B cell (primary cell): ENCODE measurements around the gene LCT. TPM values are rescaled to one million over a fixed set of nuclear protein-coding genes. Genes with fewer than 3 reads are reported as not detected.

ENCODE experiments used
- ATAC-seq: fragments of 200-7000 bp; cut with Tn5 transposase; one replicate; pipeline ENCODE4 v1.10.0; 2021; ENCODE audit warnings: low read depth, mild to moderate bottlenecking, moderate number of reproducible peaks, moderate library complexity
- CTCF ChIA-PET: fragments of 350-600 bp; sonication (Branson Sonifier 250); formaldehyde crosslinking; loops from one replicate; lab custom pipeline; 2021; ENCODE audit warnings: antibody characterized with exemption, inconsistent platforms; lab: Charles Lee
- POLR2A ChIA-PET: fragments of 350-600 bp; sonication (Branson Sonifier 250); formaldehyde crosslinking; loops from one replicate; lab custom pipeline; 2021; ENCODE audit warnings: antibody characterized with exemption; lab: Charles Lee
- DNase-seq: peaks from one replicate; pipeline ENCODE4 v3.0.0; 2013
- H2AFZ ChIP-seq: 2 replicates; pipeline ENCODE4 v1.6.1; 2012; ENCODE audit warnings: mild to moderate bottlenecking, low read depth, low read length; ENCODE audit not compliant: insufficient read depth, poor library complexity, severe bottlenecking
- H3K27ac ChIP-seq, 2 donors: 1 replicate in 1 of 2; 2 replicates in 1 of 2; pipeline ENCODE4 v1.5.1; 2012 to 2013; ENCODE audit warnings: low read length in 2 of 2, mild to moderate bottlenecking in 2 of 2, moderate library complexity in 1 of 2
- H3K27me3 ChIP-seq, 4 experiments: fragments of 200-600 bp in 1 of 4; sonication (generic) in 1 of 4; replicated peaks in 1 of 4; 1 replicate in 2 of 4; 2 replicates in 2 of 4; pipeline versions ENCODE4 v1.6.1 to v1.7.0; 2013 to 2016; ENCODE audit warnings: low read length in 3 of 4, mild to moderate bottlenecking in 2 of 4, mixed read lengths in 1 of 4, moderate library complexity in 1 of 4; ENCODE audit not compliant: insufficient read depth in 4 of 4, control insufficient read depth in 3 of 4; ENCODE audit errors: control extremely low read depth in 1 of 4
- H3K36me3 ChIP-seq, 2 experiments: replicated peaks in 1 of 2; 1 replicate in 1 of 2; 2 replicates in 1 of 2; pipeline versions ENCODE4 v1.6.1 to v1.7.1; 2013; ENCODE audit warnings: low read length in 1 of 2; ENCODE audit not compliant: insufficient read depth in 2 of 2, control insufficient read depth in 1 of 2; ENCODE audit errors: control extremely low read depth in 1 of 2, extremely low read depth in 1 of 2
- H3K4me1 ChIP-seq, 2 donors: fragments of 200-600 bp in 1 of 2; sonication (generic) in 1 of 2; 1 replicate in 1 of 2; 2 replicates in 1 of 2; pipeline versions ENCODE4 v1.5.1 to v1.6.1; 2013 to 2017; ENCODE audit warnings: low read length in 2 of 2; ENCODE audit not compliant: control insufficient read depth in 2 of 2, insufficient read depth in 2 of 2
- H3K4me2 ChIP-seq: replicated peaks from 2 replicates; pipeline ENCODE3; 2012; ENCODE audit warnings: mild to moderate bottlenecking, low read depth, low read length; ENCODE audit not compliant: poor library complexity, severe bottlenecking
- H3K4me3 ChIP-seq, 5 experiments: fragments of 200-600 bp in 1 of 5; sonication (generic) in 1 of 5; 1 replicate in 3 of 5; 2 replicates in 2 of 5; pipeline versions ENCODE4 v1.5.1 to v1.7.0; 2011 to 2016; ENCODE audit warnings: low read length in 4 of 5, mild to moderate bottlenecking in 4 of 5, low read depth in 2 of 5, control low read depth in 1 of 5, moderate library complexity in 1 of 5; ENCODE audit not compliant: insufficient read depth in 1 of 5; ENCODE audit errors: control extremely low read depth in 1 of 5, extremely low read depth in 1 of 5
- H3K79me2 ChIP-seq: fragments of 200-600 bp; sonication (generic); one replicate; pipeline ENCODE4 v1.6.0; 2016; ENCODE audit warnings: low read length; ENCODE audit not compliant: control insufficient read depth, insufficient read depth
- H3K9ac ChIP-seq: fragments of 200-600 bp; sonication (generic); 2 replicates; pipeline ENCODE4 v1.6.1; 2017; ENCODE audit warnings: mild to moderate bottlenecking, low read length, moderate library complexity
- H3K9me3 ChIP-seq, 3 donors: one replicate each; pipeline versions ENCODE4 v1.6.1 to v1.7.1; 2013; ENCODE audit warnings: low read length in 2 of 3; ENCODE audit not compliant: control insufficient read depth in 2 of 3, insufficient read depth in 1 of 3; ENCODE audit errors: control extremely low read depth in 1 of 3
- H4K20me1 ChIP-seq: 2 replicates; pipeline ENCODE4 v1.6.0; 2012; ENCODE audit warnings: mild to moderate bottlenecking, low read length; ENCODE audit not compliant: insufficient read depth, control insufficient read depth, poor library complexity, severe bottlenecking
- H3K27ac Mint-ChIP-seq: one replicate; pipeline ENCODE4 v1.8.0; 2021; ENCODE audit warnings: mixed read lengths
- H3K27me3 Mint-ChIP-seq: one replicate; pipeline ENCODE4 v1.8.0; 2021; ENCODE audit warnings: mixed read lengths
- H3K4me1 Mint-ChIP-seq: one replicate; pipeline ENCODE4 v1.8.0; 2021; ENCODE audit warnings: mixed read lengths
- H3K4me3 Mint-ChIP-seq: one replicate; pipeline ENCODE4 v1.8.0; 2021; ENCODE audit warnings: mixed read lengths
- H3K9me3 Mint-ChIP-seq: one replicate; pipeline ENCODE4 v1.8.0; 2022; ENCODE audit warnings: mixed read lengths; ENCODE audit not compliant: insufficient read depth
- EZH2 ChIP-seq: IDR thresholded peaks from 2 replicates; pipeline ENCODE4 v1.6.1; 2012; ENCODE audit warnings: borderline replicate concordance, low read depth, mild to moderate bottlenecking, moderate library complexity, low read length; ENCODE audit not compliant: insufficient read depth, poor library complexity, severe bottlenecking
- WGBS: methylation state at CpG from one replicate; pipeline ENCODE4 v1.1.5; 2013; ENCODE audit warnings: missing lambda C conversion rate; ENCODE audit not compliant: insufficient coverage; 5-methylcytosine and 5-hydroxymethylcytosine counted together
- intact Hi-C: fragments of 100-400 bp; cut with micrococcal nuclease; formaldehyde crosslinking; loops from one replicate; pipeline ENCODE4 v1.10.0; 2022
- polyA plus RNA-seq: library from polyadenylated mRNA; depleted of rRNA; stranded (reverse); fragments of >200 nt; gene quantifications from 2 replicates; pipeline ENCODE4 v1.2.3, GENCODE V29; 2012
- total RNA-seq, 2 donors: library from RNA; stranded (reverse); fragments of 120-200 nt in 1 of 2; gene quantifications; 1 replicate in 1 of 2; 2 replicates in 1 of 2; pipeline versions ENCODE4 v1.2.3 to v1.2.4, GENCODE V29; 2013 to 2022
- TF ChIP-seq, protein P1 (sequence below): fragments of 200-600 bp; IDR thresholded peaks from one replicate; pipeline ENCODE4 v1.8.0; 2022; ENCODE audit warnings: antibody characterized with exemption, mild to moderate bottlenecking

The LCT gene
- total and polyA plus RNA-seq, 2 donors (not counting 1 experiment from before 2014, with no cell fraction given): 0.03 to 0.07 TPM

DNA sequence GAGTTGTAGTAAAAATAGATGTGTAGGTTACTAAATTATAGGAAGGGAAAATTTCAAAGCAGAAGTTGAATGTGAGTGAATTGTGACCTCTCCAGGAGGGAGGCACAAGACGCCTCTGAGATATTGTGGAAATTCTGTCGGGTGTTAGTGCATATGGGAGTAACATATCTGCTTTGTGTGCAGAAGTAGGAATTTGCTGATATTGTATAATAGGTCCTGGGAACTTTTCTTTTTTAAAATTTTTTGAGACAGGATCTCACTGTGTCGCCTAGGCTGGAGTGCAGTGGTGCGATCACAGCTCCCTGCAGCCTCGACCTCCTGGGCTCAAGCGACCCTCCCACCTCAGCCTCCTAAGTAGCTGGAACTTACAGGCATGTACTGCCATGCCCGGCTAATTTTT, 60.6 kb downstream of the LCT start:
- intact Hi-C loops: no loop called here

DNA sequence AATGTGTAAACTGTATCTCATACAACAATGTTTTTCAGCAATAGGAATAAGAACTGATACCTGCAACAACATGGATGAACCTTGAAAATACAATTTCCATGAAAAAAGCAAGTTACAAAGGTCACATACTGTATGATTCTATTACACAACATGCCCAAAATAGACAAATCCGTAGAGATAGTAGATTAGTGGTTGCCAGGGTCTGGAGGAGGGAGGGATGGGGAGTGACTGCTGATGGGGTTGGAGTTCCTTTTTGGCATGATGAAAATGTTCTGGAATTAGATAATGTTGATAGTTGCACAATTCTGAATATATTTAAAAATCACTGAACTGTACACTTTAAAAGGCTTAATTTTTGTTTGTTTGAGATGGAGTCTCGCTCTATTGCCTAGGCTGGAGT, 61.6 kb downstream of the LCT start:
- Histone ChIP-seq H2AFZ (no peak overlapping the region), H4K20me1 (no peaks in the 10 kb centered on the region), H3K4me2 (no peak overlapping the region), H3K9me3 (no peaks in the 10 kb centered on the region), H3K9ac (no peak overlapping the region), H3K4me1 (no peaks in the 10 kb centered on the region), H3K27ac (no peak overlapping the region), H3K27me3 (no peaks in the 10 kb centered on the region), H3K36me3 (peaks cover 11 to 78% of the 10 kb centered on the region in 2 experiments), H3K4me3 (no peak overlapping the region), H3K79me2 (no peaks in the 10 kb centered on the region)
- H3K4me3 Mint-ChIP-seq: no peak overlapping the region
- TF ChIP-seq EZH2: no peak
- TF ChIP-seq, protein P1, sequence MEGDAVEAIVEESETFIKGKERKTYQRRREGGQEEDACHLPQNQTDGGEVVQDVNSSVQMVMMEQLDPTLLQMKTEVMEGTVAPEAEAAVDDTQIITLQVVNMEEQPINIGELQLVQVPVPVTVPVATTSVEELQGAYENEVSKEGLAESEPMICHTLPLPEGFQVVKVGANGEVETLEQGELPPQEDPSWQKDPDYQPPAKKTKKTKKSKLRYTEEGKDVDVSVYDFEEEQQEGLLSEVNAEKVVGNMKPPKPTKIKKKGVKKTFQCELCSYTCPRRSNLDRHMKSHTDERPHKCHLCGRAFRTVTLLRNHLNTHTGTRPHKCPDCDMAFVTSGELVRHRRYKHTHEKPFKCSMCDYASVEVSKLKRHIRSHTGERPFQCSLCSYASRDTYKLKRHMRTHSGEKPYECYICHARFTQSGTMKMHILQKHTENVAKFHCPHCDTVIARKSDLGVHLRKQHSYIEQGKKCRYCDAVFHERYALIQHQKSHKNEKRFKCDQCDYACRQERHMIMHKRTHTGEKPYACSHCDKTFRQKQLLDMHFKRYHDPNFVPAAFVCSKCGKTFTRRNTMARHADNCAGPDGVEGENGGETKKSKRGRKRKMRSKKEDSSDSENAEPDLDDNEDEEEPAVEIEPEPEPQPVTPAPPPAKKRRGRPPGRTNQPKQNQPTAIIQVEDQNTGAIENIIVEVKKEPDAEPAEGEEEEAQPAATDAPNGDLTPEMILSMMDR: no peak
- intact Hi-C loops: no loop called here
- no peak overlapping the region for H3K27ac Mint-ChIP-seq
- POLR2A ChIA-PET: no interaction called here
- CTCF ChIA-PET: interaction anchor here (0.7 kb wide), 1 partner anchor 22 kb away, joined by 3 read pairs; no protein-coding TSS in a partner anchor
- no peaks in the 10 kb centered on the region for H3K9me3 Mint-ChIP-seq
- H3K4me1 Mint-ChIP-seq: no peaks in the 10 kb centered on the region
- no peak for ATAC-seq
- no CpG with 5 or more reads among the region's 2 CpGs for WGBS
- H3K27me3 Mint-ChIP-seq: no peaks in the 10 kb centered on the region
- no peak for DNase-seq

More for the DNA sequence above, 60.6 kb downstream of the LCT start:
- Histone ChIP-seq H2AFZ (no peak overlapping the region), H3K27ac (no peak overlapping the region), H3K79me2 (no peaks in the 10 kb centered on the region), H3K36me3 (peaks cover 17 to 79% of the 10 kb centered on the region in 2 experiments), H3K4me2 (no peak overlapping the region), H3K9ac (no peak overlapping the region), H3K4me1 (no peaks in the 10 kb centered on the region), H4K20me1 (no peaks in the 10 kb centered on the region), H3K9me3 (no peaks in the 10 kb centered on the region), H3K4me3 (no peak overlapping the region), H3K27me3 (no peaks in the 10 kb centered on the region)
- Mint-ChIP-seq H3K9me3 (no peaks in the 10 kb centered on the region), H3K4me3 (no peak overlapping the region), H3K27me3 (no peaks in the 10 kb centered on the region), H3K27ac (no peak overlapping the region), H3K4me1 (no peaks in the 10 kb centered on the region)
- TF ChIP-seq, protein P1: no peak
- no peak for TF ChIP-seq EZH2
- WGBS: 94% methylated on average over 7 of the region's 7 CpGs
- no peak for DNase-seq
- no peak for ATAC-seq
- POLR2A ChIA-PET: no interaction called here
- CTCF ChIA-PET: no interaction called here
